Liver (tissue), 9 donors: ENCODE results near the gene METTL14. TPM values are rescaled to one million over a fixed set of nuclear protein-coding genes. Genes with fewer than 3 reads are reported as not detected.

Experiments used
- DNase-seq: peaks from one replicate; pipeline ENCODE4 v3.0.0-alpha.2; 2017; ENCODE audit warnings: low spot score
- H3K27ac ChIP-seq, 2 donors: one replicate each; pipeline ENCODE4 v1.7.0; 2013; ENCODE audit warnings: inconsistent platforms in 2 of 2, low read length in 2 of 2, control low read depth in 1 of 2, low read depth in 1 of 2, mild to moderate bottlenecking in 1 of 2
- H3K27me3 ChIP-seq, 4 donors: one replicate each; pipeline versions ENCODE4 v1.6.1 to v1.7.0; 2013; ENCODE audit warnings: low read length in 3 of 4, inconsistent platforms in 1 of 4, mild to moderate bottlenecking in 1 of 4, moderate library complexity in 1 of 4; ENCODE audit not compliant: control insufficient read depth in 4 of 4, insufficient read depth in 4 of 4
- H3K36me3 ChIP-seq, 4 donors: one replicate each; pipeline versions ENCODE4 v1.6.1 to v1.7.0; 2013; ENCODE audit warnings: low read length in 3 of 4, mild to moderate bottlenecking in 3 of 4, low read depth in 1 of 4, moderate library complexity in 1 of 4; ENCODE audit not compliant: control insufficient read depth in 4 of 4, insufficient read depth in 3 of 4
- H3K4me1 ChIP-seq, 4 donors: one replicate each; pipeline versions ENCODE4 v1.6.1 to v1.7.0; 2013; ENCODE audit warnings: low read length in 3 of 4, mild to moderate bottlenecking in 3 of 4, moderate library complexity in 1 of 4; ENCODE audit not compliant: control insufficient read depth in 4 of 4, insufficient read depth in 4 of 4
- H3K4me3 ChIP-seq, 3 donors: one replicate each; pipeline versions ENCODE4 v1.6.1 to v1.7.0; 2013; ENCODE audit warnings: low read length in 3 of 3, control low read depth in 1 of 3, low read depth in 1 of 3, mild to moderate bottlenecking in 1 of 3
- H3K9ac ChIP-seq, 2 donors: one replicate each; pipeline ENCODE4 v1.7.0; 2013; ENCODE audit warnings: low read length in 2 of 2, mild to moderate bottlenecking in 2 of 2, moderate library complexity in 2 of 2, control low read depth in 1 of 2, low read depth in 1 of 2
- H3K9me3 ChIP-seq, 4 donors: one replicate each; pipeline versions ENCODE4 v1.6.1 to v1.7.0; 2013; ENCODE audit warnings: low read length in 3 of 4; ENCODE audit not compliant: control insufficient read depth in 4 of 4
- ATF3 ChIP-seq: IDR thresholded peaks from 2 replicates; pipeline ENCODE4 v1.6.1; 2016; ENCODE audit warnings: antibody characterized with exemption
- CTCF ChIP-seq: fragments of 150-350 bp; IDR thresholded peaks from 2 replicates; pipeline ENCODE4 v1.5.1; 2017; ENCODE audit warnings: improper control_type of control experiment, low read depth, low read length; ENCODE audit not compliant: missing input control
- EGR1 ChIP-seq, 2 donors: IDR thresholded peaks; 2 replicates each; pipeline ENCODE4 v1.6.1; 2016 to 2018; ENCODE audit warnings: antibody characterized with exemption in 2 of 2, low read depth in 2 of 2
- FOXA1 ChIP-seq: IDR thresholded peaks from 2 replicates; pipeline ENCODE4 v1.6.1; 2016; ENCODE audit warnings: antibody characterized with exemption
- FOXA2 ChIP-seq: IDR thresholded peaks from 2 replicates; pipeline ENCODE4 v1.6.1; 2016; ENCODE audit warnings: antibody characterized with exemption
- GABPA ChIP-seq, 2 donors: IDR thresholded peaks in 1 of 2; conservative IDR thresholded peaks in 1 of 2; 2 replicates each; pipeline ENCODE4 v1.6.1; 2016; ENCODE audit warnings: antibody characterized with exemption in 2 of 2, mild to moderate bottlenecking in 1 of 2, moderate library complexity in 1 of 2
- HNF4A ChIP-seq, 2 donors: conservative IDR thresholded peaks; 2 replicates each; pipeline ENCODE4 v1.6.1; 2016; ENCODE audit warnings: antibody characterized with exemption in 2 of 2, mild to moderate bottlenecking in 2 of 2
- HNF4G ChIP-seq: IDR thresholded peaks from 2 replicates; pipeline ENCODE4 v1.6.1; 2016; ENCODE audit warnings: antibody characterized with exemption
- JUND ChIP-seq, 2 donors: IDR thresholded peaks; 2 replicates each; pipeline ENCODE4 v1.6.1; 2016; ENCODE audit warnings: antibody characterized with exemption in 2 of 2
- MAX ChIP-seq: IDR thresholded peaks from 2 replicates; pipeline ENCODE4 v1.6.1; 2016; ENCODE audit warnings: antibody characterized with exemption
- NR2F2 ChIP-seq: IDR thresholded peaks from 2 replicates; pipeline ENCODE4 v1.6.1; 2016; ENCODE audit warnings: antibody characterized with exemption
- RAD21 ChIP-seq, 2 donors: IDR thresholded peaks; 2 replicates each; pipeline ENCODE4 v1.6.1; 2016; ENCODE audit warnings: antibody characterized with exemption in 2 of 2, mild to moderate bottlenecking in 2 of 2
- REST ChIP-seq: IDR thresholded peaks from 2 replicates; pipeline ENCODE4 v1.6.1; 2016; ENCODE audit warnings: antibody characterized with exemption, mild to moderate bottlenecking
- RXRA ChIP-seq, 2 donors: IDR thresholded peaks; 2 replicates each; pipeline ENCODE4 v1.6.1; 2017 to 2018; ENCODE audit warnings: antibody characterized with exemption in 2 of 2, mild to moderate bottlenecking in 1 of 2
- TAF1 ChIP-seq: conservative IDR thresholded peaks from 2 replicates; pipeline ENCODE4 v1.6.1; 2016; ENCODE audit warnings: antibody characterized with exemption, mild to moderate bottlenecking
- YY1 ChIP-seq: IDR thresholded peaks from 2 replicates; pipeline ENCODE4 v1.6.1; 2016; ENCODE audit warnings: antibody characterized with exemption, mild to moderate bottlenecking
- ZBTB33 ChIP-seq: IDR thresholded peaks from 2 replicates; pipeline ENCODE4 v1.6.1; 2016; ENCODE audit warnings: antibody characterized with exemption
- WGBS: extraction: QIAGEN DNeasy Blood & Tissue Kit; methylation state at CpG from one replicate; pipeline ENCODE4 v1.1.7; 2013; 5-methylcytosine and 5-hydroxymethylcytosine counted together
- polyA plus RNA-seq, 2 donors: library from polyadenylated mRNA; stranded (reverse) in 1 of 2; unstranded in 1 of 2; fragments of 200-250 nt in 1 of 2; fragments of >200 nt in 1 of 2; fragmentation: Nextera tagmentation in 1 of 2; extraction: Ambion mirVana in 1 of 2; gene quantifications; one replicate each; pipeline versions ENCODE4 v1.2.1 to v1.2.3, GENCODE V29; 2013 to 2015
- total RNA-seq, 2 donors: library from RNA; depleted of rRNA; stranded (reverse); fragments of >200 nt; gene quantifications; one replicate each; pipeline ENCODE4 v1.2.3, GENCODE V29; 2014
- donor health status: healthy.
- donor health status: healthy.
- donor health status: healthy.
- donor health status: healthy.
- donor health status: healthy.

METTL14 gene
- total and polyA plus RNA-seq, 4 donors: 8.2 to 25.5 (median 16.7) TPM

- 76% methylated on average over 6 of the region's 6 CpGs for WGBS
- Histone ChIP-seq H3K9ac (no peak overlapping the region), H3K36me3 (peaks cover 3 to 77% (median 59%) of the 10 kb centered on the region in 4 donors), H3K4me1 (peaks cover 0 to 3% (median 0%) of the 10 kb centered on the region in 4 donors), H3K27me3 (no peaks in the 10 kb centered on the region), H3K9me3 (no peaks in the 10 kb centered on the region), H3K27ac (no peak overlapping the region), H3K4me3 (no peak overlapping the region)
- no peak for DNase-seq
- TF ChIP-seq ATF3 (no peak), HNF4G (no peak), RAD21 (IDR thresholded peaks at IDR 0.05) (no peak), RXRA (IDR thresholded peaks at IDR 0.05) (no peak), ZBTB33 (no peak), FOXA2 (no peak), GABPA (IDR thresholded peaks at IDR 0.05 in 1 of 2, conservative IDR thresholded peaks at IDR 0.05 in 1 of 2) (no peak), EGR1 (IDR thresholded peaks at IDR 0.05; ENCODE audit: low read depth in 2 of 2) (no peak), MAX (no peak), YY1 (no peak), FOXA1 (no peak), CTCF (no peak), JUND (IDR thresholded peaks at IDR 0.05) (no peak), HNF4A (conservative IDR thresholded peaks at IDR 0.05) (no peak), TAF1 (no peak), REST (no peak), NR2F2 (no peak)
Measured at GRCh38 chr4:118729287-118730286, 44.4 kb downstream of the METTL14 start.
